Measurements from ENCODE around the gene FUT3.
"Not testable (repeated sequence)": the region's sequence is repeated elsewhere in the genome, so short reads cannot be mapped to it uniquely, and the experiment has no call there.

Gene FUT3

GRCh38 chr19:5890099-5890498 lies 38.9 kb upstream of the FUT3 start:
- no peaks in the 10 kb centered on the region for H3K9me3 Mint-ChIP-seq
- no peak overlapping the region for H3K27ac Mint-ChIP-seq
- H3K27me3 Mint-ChIP-seq (ENCODE audit: low read depth), result no peaks in the 10 kb centered on the region
- no peak overlapping the region for H3K4me3 Mint-ChIP-seq
- H3K4me1 Mint-ChIP-seq (ENCODE audit: low read depth), result no peaks in the 10 kb centered on the region
- no peaks in the 10 kb centered on the region for H3K36me3 Mint-ChIP-seq (ENCODE audit: low read depth)

- no peak overlapping the region for H3K27ac Mint-ChIP-seq
These were observed 38.2 kb upstream of the FUT3 start for GRCh38 chr19:5889288-5889971.

GRCh38 chr19:5884065-5884811 lies 33.0 kb upstream of the FUT3 start:
- H3K9me3 Mint-ChIP-seq; H3K27me3 Mint-ChIP-seq (ENCODE audit: low read depth); H3K36me3 Mint-ChIP-seq (ENCODE audit: low read depth); H3K4me3 Mint-ChIP-seq; H3K27ac Mint-ChIP-seq; H3K4me1 Mint-ChIP-seq (ENCODE audit: low read depth): not testable (repeated sequence)

More at GRCh38 chr19:5889288-5889971, 38.2 kb upstream of the FUT3 start:
- Mint-ChIP-seq H3K36me3 (ENCODE audit: low read depth) (no peaks in the 10 kb centered on the region), H3K4me1 (ENCODE audit: low read depth) (no peaks in the 10 kb centered on the region), H3K27me3 (ENCODE audit: low read depth) (no peaks in the 10 kb centered on the region), H3K9me3 (no peaks in the 10 kb centered on the region), H3K4me3 (no peak overlapping the region)

- H3K9me3 Mint-ChIP-seq; H3K27me3 Mint-ChIP-seq (ENCODE audit: low read depth); H3K4me3 Mint-ChIP-seq; H3K36me3 Mint-ChIP-seq (ENCODE audit: low read depth); H3K27ac Mint-ChIP-seq; H3K4me1 Mint-ChIP-seq (ENCODE audit: low read depth): not testable (repeated sequence)
These were observed 32.1 kb upstream of the FUT3 start for GRCh38 chr19:5883157-5883873.

GRCh38 chr19:5882421-5882968 lies 31.2 kb upstream of the FUT3 start:
- H3K9me3 Mint-ChIP-seq, result no peaks in the 10 kb centered on the region
- H3K36me3 Mint-ChIP-seq (ENCODE audit: low read depth), result no peaks in the 10 kb centered on the region
- no peak overlapping the region for H3K27ac Mint-ChIP-seq
- H3K4me1 Mint-ChIP-seq (ENCODE audit: low read depth), result no peaks in the 10 kb centered on the region
- peaks cover 5% of the 10 kb centered on the region for H3K27me3 Mint-ChIP-seq (ENCODE audit: low read depth)
- H3K4me3 Mint-ChIP-seq, result no peak overlapping the region

GRCh38 chr19:5881543-5882299 lies 30.5 kb upstream of the FUT3 start:
- Mint-ChIP-seq H3K9me3 (no peaks in the 10 kb centered on the region), H3K4me1 (ENCODE audit: low read depth) (no peaks in the 10 kb centered on the region), H3K4me3 (no peak overlapping the region), H3K36me3 (ENCODE audit: low read depth) (no peaks in the 10 kb centered on the region), H3K27ac (no peak overlapping the region), H3K27me3 (ENCODE audit: low read depth) (peaks cover 5% of the 10 kb centered on the region)

- H3K36me3 Mint-ChIP-seq (ENCODE audit: low read depth), result no peaks in the 10 kb centered on the region
- peaks cover 5% of the 10 kb centered on the region for H3K27me3 Mint-ChIP-seq (ENCODE audit: low read depth)
- H3K9me3 Mint-ChIP-seq, result no peaks in the 10 kb centered on the region
- no peak overlapping the region for H3K27ac Mint-ChIP-seq
- H3K4me3 Mint-ChIP-seq, result no peak overlapping the region
- no peaks in the 10 kb centered on the region for H3K4me1 Mint-ChIP-seq (ENCODE audit: low read depth)
These were observed 29.4 kb upstream of the FUT3 start for GRCh38 chr19:5880604-5881078.

- H3K4me1 Mint-ChIP-seq (ENCODE audit: low read depth), result no peaks in the 10 kb centered on the region
- H3K27me3 Mint-ChIP-seq (ENCODE audit: low read depth), result peaks cover 5% of the 10 kb centered on the region
- no peaks in the 10 kb centered on the region for H3K36me3 Mint-ChIP-seq (ENCODE audit: low read depth)
- no peak overlapping the region for H3K27ac Mint-ChIP-seq
- no peak overlapping the region for H3K4me3 Mint-ChIP-seq
- no peaks in the 10 kb centered on the region for H3K9me3 Mint-ChIP-seq
These were observed 28.9 kb upstream of the FUT3 start for GRCh38 chr19:5880196-5880595.

- Mint-ChIP-seq H3K4me1 (ENCODE audit: low read depth) (no peaks in the 10 kb centered on the region), H3K27ac (no peak overlapping the region)
These were observed 26.6 kb upstream of the FUT3 start for GRCh38 chr19:5877882-5878281.

GRCh38 chr19:5877427-5877826 lies 26.2 kb upstream of the FUT3 start:
- Mint-ChIP-seq H3K4me1 (ENCODE audit: low read depth) (no peaks in the 10 kb centered on the region), H3K36me3 (ENCODE audit: low read depth) (no peaks in the 10 kb centered on the region), H3K27me3 (ENCODE audit: low read depth) (peaks cover 2% of the 10 kb centered on the region), H3K27ac (no peak overlapping the region), H3K9me3 (no peaks in the 10 kb centered on the region), H3K4me3 (no peak overlapping the region)

More at GRCh38 chr19:5877882-5878281, 26.6 kb upstream of the FUT3 start:
- Mint-ChIP-seq H3K36me3 (ENCODE audit: low read depth) (no peaks in the 10 kb centered on the region), H3K27me3 (ENCODE audit: low read depth) (peaks cover 5% of the 10 kb centered on the region), H3K9me3 (no peaks in the 10 kb centered on the region), H3K4me3 (no peak overlapping the region)

- H3K27ac Mint-ChIP-seq; H3K27me3 Mint-ChIP-seq (ENCODE audit: low read depth); H3K36me3 Mint-ChIP-seq (ENCODE audit: low read depth); H3K4me3 Mint-ChIP-seq; H3K4me1 Mint-ChIP-seq (ENCODE audit: low read depth); H3K9me3 Mint-ChIP-seq: not testable (repeated sequence)
These were observed 23.2 kb upstream of the FUT3 start for GRCh38 chr19:5874496-5874895.

- Mint-ChIP-seq H3K4me3 (no peak overlapping the region), H3K4me1 (ENCODE audit: low read depth) (no peaks in the 10 kb centered on the region), H3K27ac (no peak overlapping the region), H3K9me3 (no peaks in the 10 kb centered on the region), H3K27me3 (ENCODE audit: low read depth) (no peaks in the 10 kb centered on the region), H3K36me3 (ENCODE audit: low read depth) (no peaks in the 10 kb centered on the region)
These were observed 22.5 kb upstream of the FUT3 start for GRCh38 chr19:5873617-5874199.

GRCh38 chr19:5870986-5871394 lies 19.7 kb upstream of the FUT3 start:
- Mint-ChIP-seq H3K27ac (no peak overlapping the region), H3K4me3 (no peak overlapping the region), H3K27me3 (ENCODE audit: low read depth) (no peaks in the 10 kb centered on the region), H3K36me3 (ENCODE audit: low read depth) (no peaks in the 10 kb centered on the region), H3K4me1 (ENCODE audit: low read depth) (no peaks in the 10 kb centered on the region), H3K9me3 (no peaks in the 10 kb centered on the region)
